DOHH2 (cell line): Measurements from ENCODE around the gene IL12RB2.
"Not testable (repeated sequence)": the region's sequence is repeated elsewhere in the genome, so short reads cannot be mapped to it uniquely, and the experiment has no call there.

ENCODE experiments used
- H3F3A ChIP-seq: fragments of 200-600 bp; sonication (generic), shearing (Covaris generic); 2 replicates; pipeline ENCODE4 v1.6.0; 2016; ENCODE audit warnings: antibody characterized with exemption, mild to moderate bottlenecking; ENCODE audit not compliant: control insufficient read depth, insufficient read depth
- H3K27ac ChIP-seq: fragments of 200-600 bp; sonication (generic); 2 replicates; pipeline ENCODE4 v1.5.1; 2014; ENCODE audit warnings: low read depth, mild to moderate bottlenecking, low read length, moderate library complexity
- H3K27me3 ChIP-seq: fragments of 200-600 bp; sonication (generic); 2 replicates; pipeline ENCODE4 v1.6.1; 2014; ENCODE audit warnings: mild to moderate bottlenecking, low read length, mixed read lengths; ENCODE audit not compliant: control insufficient read depth
- H3K36me3 ChIP-seq: fragments of 200-600 bp; sonication (generic); 2 replicates; pipeline ENCODE4 v1.6.1; 2014; ENCODE audit warnings: mild to moderate bottlenecking, low read length, moderate library complexity, mixed read lengths; ENCODE audit not compliant: control insufficient read depth
- H3K4me1 ChIP-seq: fragments of 200-600 bp; sonication (generic); 2 replicates; pipeline ENCODE4 v1.6.1; 2014; ENCODE audit warnings: mild to moderate bottlenecking, low read length, mixed read lengths; ENCODE audit not compliant: control insufficient read depth
- H3K4me2 ChIP-seq: fragments of 200-600 bp; sonication (generic); 2 replicates; pipeline ENCODE4 v1.6.0; 2014; ENCODE audit warnings: mild to moderate bottlenecking, low read length, moderate library complexity
- H3K4me3 ChIP-seq: fragments of 200-600 bp; sonication (generic); 2 replicates; pipeline ENCODE4 v1.5.1; 2014; ENCODE audit warnings: mild to moderate bottlenecking, low read length, mixed read lengths
- H3K79me2 ChIP-seq: fragments of 200-600 bp; sonication (generic); 2 replicates; pipeline ENCODE4 v1.6.1; 2014; ENCODE audit warnings: mild to moderate bottlenecking, low read length, mixed read lengths; ENCODE audit not compliant: control insufficient read depth
- H3K9me2 ChIP-seq: fragments of 200-600 bp; sonication (generic); replicated peaks from 2 replicates; pipeline ENCODE4 v1.6.1; 2014; ENCODE audit warnings: mild to moderate bottlenecking, low read length, mixed read lengths; ENCODE audit not compliant: control insufficient read depth
- H3K9me3 ChIP-seq: fragments of 200-600 bp; sonication (generic); 2 replicates; pipeline ENCODE4 v1.6.1; 2014; ENCODE audit warnings: antibody characterized with exemption, low read length, mixed read lengths; ENCODE audit not compliant: control insufficient read depth, insufficient read depth
- H4K20me1 ChIP-seq: fragments of 200-600 bp; sonication (generic); 2 replicates; pipeline ENCODE4 v1.6.0; 2014; ENCODE audit warnings: low read depth, mild to moderate bottlenecking, antibody characterized with exemption, low read length, moderate library complexity; ENCODE audit not compliant: control insufficient read depth, insufficient read depth
- EZH2phosphoT487 ChIP-seq: fragments of 200-600 bp; sonication (generic); IDR thresholded peaks from 2 replicates; pipeline ENCODE4 v1.6.1; 2017; ENCODE audit warnings: borderline replicate concordance, mild to moderate bottlenecking, antibody characterized with exemption, low read length, moderate library complexity, mixed read lengths
- TF ChIP-seq, protein P1 (sequence below): fragments of 200-600 bp; sonication (generic); IDR thresholded peaks from one replicate; pipeline ENCODE4 v1.5.1; 2014; ENCODE audit warnings: antibody characterized with exemption, mild to moderate bottlenecking, low read depth, low read length; ENCODE audit not compliant: poor library complexity, severe bottlenecking

The IL12RB2 gene

DNA sequence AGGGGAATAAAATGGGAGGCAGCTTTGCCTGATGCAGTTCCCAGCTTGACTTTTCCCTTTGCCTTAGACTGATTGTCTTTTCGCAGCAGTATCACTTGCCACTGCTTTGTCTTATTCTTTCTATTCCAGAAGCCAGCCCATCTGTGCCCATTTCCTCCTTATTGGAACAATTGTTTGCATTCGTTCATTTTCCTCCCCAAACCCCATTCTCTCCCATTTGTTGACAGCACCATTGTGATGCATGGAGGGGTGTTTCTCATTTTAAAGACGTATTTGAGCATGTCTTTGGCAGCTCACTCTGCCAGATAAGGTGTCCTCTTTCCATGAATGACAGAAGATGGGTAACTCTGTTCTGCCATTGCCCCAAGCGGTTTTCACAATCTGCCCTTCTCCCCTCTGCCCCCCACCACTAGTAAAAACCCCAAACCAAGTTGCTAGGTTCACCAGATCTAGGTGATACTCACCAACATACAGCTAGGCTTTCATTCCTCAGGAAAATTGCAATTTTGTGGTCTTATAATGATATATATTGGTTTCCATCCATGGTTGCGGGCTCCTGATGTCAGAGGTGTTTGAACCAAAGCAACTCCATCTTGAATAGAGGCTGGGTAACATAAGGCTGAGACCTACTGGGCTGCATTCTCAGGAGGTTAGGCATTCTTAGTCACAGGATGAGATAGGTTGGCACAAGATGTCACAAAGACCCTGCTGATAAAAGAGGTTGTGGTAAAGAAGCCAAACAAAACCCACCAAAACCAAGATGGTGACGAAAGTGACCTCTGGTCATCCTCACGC, 91.7 kb downstream of the IL12RB2 start:
- no peak overlapping the region for H3K4me2 ChIP-seq
- no peak overlapping the region for H3K27ac ChIP-seq
- H3K4me1 ChIP-seq: no peaks in the 10 kb centered on the region
- TF ChIP-seq EZH2phosphoT487: no peak
- TF ChIP-seq, protein P1, sequence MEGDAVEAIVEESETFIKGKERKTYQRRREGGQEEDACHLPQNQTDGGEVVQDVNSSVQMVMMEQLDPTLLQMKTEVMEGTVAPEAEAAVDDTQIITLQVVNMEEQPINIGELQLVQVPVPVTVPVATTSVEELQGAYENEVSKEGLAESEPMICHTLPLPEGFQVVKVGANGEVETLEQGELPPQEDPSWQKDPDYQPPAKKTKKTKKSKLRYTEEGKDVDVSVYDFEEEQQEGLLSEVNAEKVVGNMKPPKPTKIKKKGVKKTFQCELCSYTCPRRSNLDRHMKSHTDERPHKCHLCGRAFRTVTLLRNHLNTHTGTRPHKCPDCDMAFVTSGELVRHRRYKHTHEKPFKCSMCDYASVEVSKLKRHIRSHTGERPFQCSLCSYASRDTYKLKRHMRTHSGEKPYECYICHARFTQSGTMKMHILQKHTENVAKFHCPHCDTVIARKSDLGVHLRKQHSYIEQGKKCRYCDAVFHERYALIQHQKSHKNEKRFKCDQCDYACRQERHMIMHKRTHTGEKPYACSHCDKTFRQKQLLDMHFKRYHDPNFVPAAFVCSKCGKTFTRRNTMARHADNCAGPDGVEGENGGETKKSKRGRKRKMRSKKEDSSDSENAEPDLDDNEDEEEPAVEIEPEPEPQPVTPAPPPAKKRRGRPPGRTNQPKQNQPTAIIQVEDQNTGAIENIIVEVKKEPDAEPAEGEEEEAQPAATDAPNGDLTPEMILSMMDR: no peak
- no peaks in the 10 kb centered on the region for H4K20me1 ChIP-seq
- H3K4me3 ChIP-seq: no peak overlapping the region
- no peaks in the 10 kb centered on the region for H3K36me3 ChIP-seq
- H3K9me2 ChIP-seq: no peaks in the 10 kb centered on the region
- H3F3A ChIP-seq: peaks cover 17% of the 10 kb centered on the region
- no peaks in the 10 kb centered on the region for H3K27me3 ChIP-seq
- no peaks in the 10 kb centered on the region for H3K9me3 ChIP-seq
- no peaks in the 10 kb centered on the region for H3K79me2 ChIP-seq

DNA sequence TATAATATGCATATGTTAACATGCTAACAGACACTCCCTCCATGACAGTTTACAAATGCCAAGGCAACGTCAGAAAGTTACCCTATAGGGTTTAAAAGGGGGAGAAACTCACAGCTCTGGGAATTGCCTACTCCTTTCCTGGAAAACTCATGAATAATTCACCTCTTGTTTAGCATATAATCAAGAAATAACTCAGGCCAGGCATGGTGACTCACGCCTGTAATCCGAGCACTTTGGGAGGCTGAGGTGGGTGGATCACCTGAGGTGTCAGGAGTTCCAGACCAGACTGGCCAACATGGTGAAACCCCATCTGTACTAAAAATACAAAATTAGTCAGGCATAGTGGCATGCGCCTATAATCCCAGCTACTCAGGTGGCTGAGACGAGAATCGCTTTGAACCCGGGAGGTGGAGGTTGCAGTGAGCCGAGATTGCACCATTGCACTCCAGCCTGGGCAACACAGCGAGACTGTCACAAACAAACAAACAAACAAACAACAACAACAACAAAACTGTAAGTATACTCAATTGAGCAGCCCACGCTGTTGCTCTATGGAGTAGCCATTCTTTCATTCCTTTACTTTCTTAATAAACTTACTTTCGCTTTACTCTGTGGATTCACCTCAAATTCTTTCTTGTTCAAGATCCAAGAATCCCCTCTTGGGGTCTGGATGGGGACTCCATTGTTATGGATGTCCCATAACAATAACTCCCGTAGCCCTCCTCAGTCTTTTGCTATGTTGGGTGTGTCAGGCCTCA, 92.5 kb downstream of the IL12RB2 start:
- H3K27ac ChIP-seq, H3K9me2 ChIP-seq, H3K27me3 ChIP-seq, H3K4me3 ChIP-seq, H3K36me3 ChIP-seq, H3K4me1 ChIP-seq, H3K79me2 ChIP-seq, H3K9me3 ChIP-seq, H4K20me1 ChIP-seq, H3K4me2 ChIP-seq: not testable (repeated sequence)
- H3F3A ChIP-seq: peaks cover 25% of the 10 kb centered on the region

DNA sequence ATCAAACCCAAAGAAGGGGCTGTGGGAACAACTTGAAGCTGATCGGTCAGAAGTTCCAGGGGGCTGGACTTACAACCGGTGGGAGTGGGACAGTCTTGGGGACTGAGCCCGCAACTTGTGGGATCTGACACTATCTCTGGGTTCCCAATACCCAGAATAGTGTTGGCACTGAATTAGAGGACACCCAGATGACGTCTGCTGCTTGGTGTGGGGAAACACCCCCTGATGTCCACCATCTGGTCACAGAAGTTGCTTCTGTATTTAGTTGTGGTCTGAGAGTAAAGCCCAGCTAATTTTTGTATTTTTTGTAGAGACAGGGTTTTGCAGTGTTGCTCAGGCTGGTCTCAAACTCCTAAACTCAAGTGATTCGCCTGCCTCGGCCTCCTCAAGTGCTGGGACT, 93.8 kb downstream of the IL12RB2 start:
- Histone ChIP-seq H3K79me2 (no peaks in the 10 kb centered on the region), H3K9me2 (no peaks in the 10 kb centered on the region), H3F3A (peaks cover 38% of the 10 kb centered on the region), H3K4me2 (no peak overlapping the region), H3K36me3 (0 out of 2 replicates have a peak, but pooled peaks cover 6% of the 10 kb centered on the region), H3K9me3 (no peaks in the 10 kb centered on the region), H4K20me1 (0 out of 2 replicates have a peak, but pooled peaks cover 2% of the 10 kb centered on the region), H3K27me3 (no peaks in the 10 kb centered on the region), H3K4me3 (no peak overlapping the region), H3K4me1 (no peaks in the 10 kb centered on the region), H3K27ac (no peak overlapping the region)
- TF ChIP-seq EZH2phosphoT487: no peak

DNA sequence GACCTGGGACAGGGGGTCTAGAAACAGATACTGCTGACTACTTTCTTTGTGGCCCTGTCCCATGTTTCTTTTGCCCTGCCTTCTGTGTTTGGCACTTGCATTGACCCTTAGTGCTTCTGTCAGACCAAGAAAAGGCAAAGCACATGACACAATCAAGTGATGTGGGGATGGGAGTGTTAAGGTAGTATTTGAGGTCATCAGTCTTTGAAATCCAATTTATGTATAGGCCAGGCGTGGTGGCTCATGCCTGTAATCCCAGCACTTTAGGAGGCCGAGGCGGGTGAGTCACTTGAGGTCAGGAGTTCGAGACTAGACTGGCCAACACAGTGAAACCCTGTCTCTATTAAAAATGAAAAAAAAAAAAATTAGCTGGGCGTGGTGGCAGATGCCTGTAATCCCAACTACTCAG, 96.5 kb downstream of the IL12RB2 start:
- TF ChIP-seq EZH2phosphoT487: no peak
- TF ChIP-seq, protein P1: no peak
- H3K4me1 ChIP-seq: no peaks in the 10 kb centered on the region
- H3K9me2 ChIP-seq: no peaks in the 10 kb centered on the region
- no peaks in the 10 kb centered on the region for H3K79me2 ChIP-seq
- no peaks in the 10 kb centered on the region for H3K27me3 ChIP-seq
- peaks cover 3% of the 10 kb centered on the region; the same call in 1 of the 2 replicates for H4K20me1 ChIP-seq
- no peak overlapping the region for H3K4me3 ChIP-seq
- H3F3A ChIP-seq: peaks cover 59% of the 10 kb centered on the region
- H3K9me3 ChIP-seq: no peaks in the 10 kb centered on the region
- no peak overlapping the region for H3K27ac ChIP-seq
- no peak overlapping the region for H3K4me2 ChIP-seq
- peaks cover 18% of the 10 kb centered on the region for H3K36me3 ChIP-seq
